PC-9 (cell line): Measurements from ENCODE around the gene ING5. TPM values are rescaled to one million over a fixed set of nuclear protein-coding genes. Genes with fewer than 3 reads are reported as not detected.

Source experiments
- BruUV-seq: library from RNA; stranded (reverse); fragments of 400-500 nt; replicated peaks from 2 replicates; lab custom pipeline; 2021; lab: Mats Ljungman, UMichigan
- CTCF ChIA-PET: fragments of 300-600 bp; sonication (Branson Sonifier 250); formaldehyde crosslinking; loops from one replicate; lab custom pipeline; 2022; ENCODE audit warnings: antibody characterized with exemption; lab: Charles Lee
- POLR2A ChIA-PET: fragments of 300-600 bp; sonication (Branson Sonifier 250); formaldehyde crosslinking; loops from one replicate; lab custom pipeline; 2022; ENCODE audit warnings: antibody characterized with exemption; ENCODE audit not compliant: unreplicated experiment; lab: Charles Lee
- DNase-seq, 2 experiments: peaks; one replicate each; pipeline versions ENCODE4 v3.0.0 to v3.0.0-alpha.2; 2015 to 2022; ENCODE audit warnings: mixed read lengths in 1 of 2
- H2AFZ ChIP-seq: fragments of 200-600 bp; sonication (generic); 2 replicates; pipeline ENCODE4 v1.8.1; 2017; ENCODE audit warnings: antibody characterized with exemption
- H3F3A ChIP-seq: fragments of 200-600 bp; sonication (generic); 2 replicates; pipeline ENCODE4 v1.8.1; 2017; ENCODE audit warnings: antibody characterized with exemption, mild to moderate bottlenecking, low read depth; ENCODE audit not compliant: insufficient read depth
- H3K27ac ChIP-seq: fragments of 200-600 bp; sonication (generic); 2 replicates; pipeline ENCODE4 v1.6.1; 2016; ENCODE audit warnings: mixed run types
- H3K27me3 ChIP-seq: fragments of 200-600 bp; sonication (generic); 2 replicates; pipeline ENCODE4 v1.6.1; 2016; ENCODE audit warnings: low read depth, mixed run types; ENCODE audit not compliant: insufficient read depth
- H3K36me3 ChIP-seq: fragments of 200-600 bp; sonication (generic); 2 replicates; pipeline ENCODE4 v1.6.1; 2016; ENCODE audit warnings: low read depth, mixed run types
- H3K4me1 ChIP-seq: fragments of 200-600 bp; sonication (generic); replicated peaks from 2 replicates; pipeline ENCODE4 v1.6.1; 2016; ENCODE audit warnings: mixed run types; ENCODE audit not compliant: insufficient read depth
- H3K4me2 ChIP-seq: fragments of 200-600 bp; sonication (generic); 2 replicates; pipeline ENCODE4 v1.6.1; 2017; ENCODE audit warnings: mixed run types
- H3K4me3 ChIP-seq: fragments of 200-600 bp; sonication (generic); 2 replicates; pipeline ENCODE4 v1.6.1; 2016; ENCODE audit warnings: mixed run types
- H3K79me2 ChIP-seq: fragments of 200-600 bp; sonication (generic); 2 replicates; pipeline ENCODE4 v1.6.1; 2017; ENCODE audit warnings: low read depth, mixed run types
- H3K9me2 ChIP-seq: fragments of 200-600 bp; sonication (generic); 2 replicates; pipeline ENCODE4 v1.8.1; 2017; ENCODE audit warnings: mild to moderate bottlenecking; ENCODE audit not compliant: insufficient read depth
- H3K9me3 ChIP-seq: fragments of 200-600 bp; sonication (generic); 2 replicates; pipeline ENCODE4 v1.8.1; 2016; ENCODE audit warnings: low read depth; ENCODE audit not compliant: insufficient read depth
- H4K20me1 ChIP-seq: fragments of 200-600 bp; sonication (generic); 2 replicates; pipeline ENCODE4 v1.8.1; 2017; ENCODE audit not compliant: insufficient read depth
- EZH2 ChIP-seq: fragments of 200-600 bp; sonication (generic); IDR thresholded peaks from 2 replicates; pipeline ENCODE4 v1.8.0; 2017; ENCODE audit warnings: antibody characterized with exemption, low read depth
- intact Hi-C: fragments of 100-400 bp; cut with micrococcal nuclease; formaldehyde crosslinking; loops from one replicate; pipeline ENCODE4 v1.10.0; 2022; ENCODE audit not compliant: unreplicated experiment
- total RNA-seq: library from RNA; stranded (reverse); gene quantifications from 2 replicates; pipeline ENCODE4 v1.2.3, GENCODE V29; 2021
- TF ChIP-seq, protein P1 (sequence below): fragments of 200-600 bp; sonication (generic); conservative IDR thresholded peaks from 2 replicates; pipeline ENCODE4 v1.6.1; 2017; ENCODE audit warnings: mixed run types, antibody characterized with exemption, mild to moderate bottlenecking, moderate library complexity

The ING5 gene
- total RNA-seq, 1 experiment from 2014 or later = 79.7 TPM

DNA sequence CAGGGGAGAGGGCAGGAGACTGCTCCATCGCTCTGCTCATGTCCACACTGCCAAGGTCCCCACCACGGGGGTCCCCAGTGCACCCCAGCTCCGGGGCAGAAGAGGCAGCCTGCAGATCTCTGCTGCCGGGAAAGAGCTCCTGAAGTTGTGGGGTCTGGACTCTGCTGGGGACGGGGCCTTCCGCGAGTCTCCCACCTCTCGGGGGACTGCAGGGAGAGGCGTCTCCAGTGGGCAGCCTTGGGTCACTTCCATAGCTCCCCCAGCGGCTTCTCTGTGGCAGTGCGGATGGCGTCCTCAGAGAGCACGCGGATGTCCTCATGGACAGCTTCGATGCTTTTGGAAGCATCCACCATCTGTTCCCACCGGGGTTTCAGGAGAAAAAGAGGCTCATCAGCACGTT is 26.0 kb upstream of the ING5 start:
- H3K79me2 ChIP-seq = no peaks in the 10 kb centered on the region
- H3K27me3 ChIP-seq = no peaks in the 10 kb centered on the region
- no peak overlapping the region for H3K27ac ChIP-seq
- ChIA-PET POLR2A (no interaction called here), CTCF (no interaction called here)
- peaks cover 27% of the 10 kb centered on the region for H3F3A ChIP-seq
- 0 out of 2 replicates have a peak, but pooled peaks cover 2% of the 10 kb centered on the region for H3K4me1 ChIP-seq
- no peak for TF ChIP-seq EZH2
- TF ChIP-seq, protein P1, sequence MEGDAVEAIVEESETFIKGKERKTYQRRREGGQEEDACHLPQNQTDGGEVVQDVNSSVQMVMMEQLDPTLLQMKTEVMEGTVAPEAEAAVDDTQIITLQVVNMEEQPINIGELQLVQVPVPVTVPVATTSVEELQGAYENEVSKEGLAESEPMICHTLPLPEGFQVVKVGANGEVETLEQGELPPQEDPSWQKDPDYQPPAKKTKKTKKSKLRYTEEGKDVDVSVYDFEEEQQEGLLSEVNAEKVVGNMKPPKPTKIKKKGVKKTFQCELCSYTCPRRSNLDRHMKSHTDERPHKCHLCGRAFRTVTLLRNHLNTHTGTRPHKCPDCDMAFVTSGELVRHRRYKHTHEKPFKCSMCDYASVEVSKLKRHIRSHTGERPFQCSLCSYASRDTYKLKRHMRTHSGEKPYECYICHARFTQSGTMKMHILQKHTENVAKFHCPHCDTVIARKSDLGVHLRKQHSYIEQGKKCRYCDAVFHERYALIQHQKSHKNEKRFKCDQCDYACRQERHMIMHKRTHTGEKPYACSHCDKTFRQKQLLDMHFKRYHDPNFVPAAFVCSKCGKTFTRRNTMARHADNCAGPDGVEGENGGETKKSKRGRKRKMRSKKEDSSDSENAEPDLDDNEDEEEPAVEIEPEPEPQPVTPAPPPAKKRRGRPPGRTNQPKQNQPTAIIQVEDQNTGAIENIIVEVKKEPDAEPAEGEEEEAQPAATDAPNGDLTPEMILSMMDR = no peak
- no peaks in the 10 kb centered on the region for H3K9me2 ChIP-seq
- no peaks in the 10 kb centered on the region for H3K9me3 ChIP-seq
- no TSS peak for BruUV-seq
- H3K36me3 ChIP-seq = 0 out of 2 replicates have a peak, but pooled peaks cover 9% of the 10 kb centered on the region
- intact Hi-C loops = no loop called here
- no peak overlapping the region for H2AFZ ChIP-seq
- no peak overlapping the region for H3K4me2 ChIP-seq
- peaks cover 25% of the 10 kb centered on the region; the same call in 1 of the 2 replicates for H4K20me1 ChIP-seq
- no peak overlapping the region for H3K4me3 ChIP-seq
- no peak for DNase-seq

GRCh38 chr2:241676665-241677064 is 25.2 kb upstream of the ING5 start:
- CTCF ChIA-PET = no interaction called here
- no TSS peak for BruUV-seq
- no peaks in the 10 kb centered on the region for H3K27me3 ChIP-seq

DNA sequence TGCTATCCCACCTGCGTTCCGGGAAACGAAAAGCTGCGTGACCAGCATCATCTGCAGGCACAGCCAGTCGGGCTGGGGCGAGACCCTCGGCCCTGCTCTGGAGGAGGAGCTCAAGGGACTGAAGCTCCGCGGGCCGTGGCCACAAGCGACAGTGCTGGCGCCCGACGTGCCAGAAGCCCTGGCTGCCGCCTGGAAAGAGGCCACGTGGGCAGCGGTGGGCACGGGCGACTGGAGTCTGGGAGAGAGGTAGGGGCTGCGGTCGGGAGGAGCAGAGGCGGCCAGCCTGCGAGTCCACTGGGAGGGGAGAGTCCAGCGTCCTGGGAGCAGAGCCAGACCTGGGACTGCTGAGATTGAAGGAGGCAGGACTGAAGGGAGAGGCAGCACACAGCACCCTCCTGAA is 24.4 kb upstream of the ING5 start:
- CTCF ChIA-PET = no interaction called here

More at GRCh38 chr2:241676665-241677064, 25.2 kb upstream of the ING5 start:
- Histone ChIP-seq H3K36me3 (peaks cover 16% of the 10 kb centered on the region), H3F3A (peaks cover 34% of the 10 kb centered on the region), H3K4me2 (no peak overlapping the region), H3K79me2 (peaks cover 7% of the 10 kb centered on the region; the same call in 1 of the 2 replicates), H3K27ac (no peak overlapping the region), H3K4me1 (0 out of 2 replicates have a peak, but pooled peaks cover 7% of the 10 kb centered on the region), H3K4me3 (no peak overlapping the region), H3K9me2 (no peaks in the 10 kb centered on the region), H4K20me1 (peaks cover 25% of the 10 kb centered on the region; the same call in 1 of the 2 replicates), H3K9me3 (no peaks in the 10 kb centered on the region), H2AFZ (no peak overlapping the region)
- TF ChIP-seq, protein P1 = no peak
- TF ChIP-seq EZH2 = no peak
- no peak for DNase-seq
- POLR2A ChIA-PET = no interaction called here
- intact Hi-C loops = no loop called here

More for the DNA sequence above, 24.4 kb upstream of the ING5 start:
- TF ChIP-seq, protein P1 = no peak
- no peak for TF ChIP-seq EZH2
- H3K4me2 ChIP-seq = no peak overlapping the region
- H2AFZ ChIP-seq = no peak overlapping the region
- H3K36me3 ChIP-seq = peaks cover 23% of the 10 kb centered on the region
- peaks cover 25% of the 10 kb centered on the region; the same call in 1 of the 2 replicates for H4K20me1 ChIP-seq
- no TSS peak for BruUV-seq
- H3K9me2 ChIP-seq = no peaks in the 10 kb centered on the region
- 0 out of 2 replicates have a peak, but pooled peaks cover 7% of the 10 kb centered on the region for H3K4me1 ChIP-seq
- H3K27ac ChIP-seq = no peak overlapping the region
- peaks cover 12% of the 10 kb centered on the region; the same call in 1 of the 2 replicates for H3K79me2 ChIP-seq
- POLR2A ChIA-PET = no interaction called here
- peaks cover 35% of the 10 kb centered on the region for H3F3A ChIP-seq
- H3K27me3 ChIP-seq = no peaks in the 10 kb centered on the region
- H3K9me3 ChIP-seq = no peaks in the 10 kb centered on the region
- no peak for DNase-seq
- H3K4me3 ChIP-seq = no peak overlapping the region
- intact Hi-C loops = no loop called here
